NB4 (cell line): ENCODE measurements around the gene TRAP1.

Experiments used
- MYC ChIP-seq: IDR thresholded peaks from 2 replicates; pipeline ENCODE4 v1.6.1; 2011; ENCODE audit warnings: low read depth, low read length
- POLR2A ChIP-seq: IDR thresholded peaks from 2 replicates; pipeline ENCODE4 v1.6.1; 2011; ENCODE audit warnings: mild to moderate bottlenecking; ENCODE audit not compliant: insufficient read length; ENCODE audit errors: extremely low read depth
- TF ChIP-seq, protein P1 (sequence below): IDR thresholded peaks from one replicate; pipeline ENCODE4 v1.5.1; 2012; ENCODE audit warnings: low read depth, low read length
- TF ChIP-seq, protein P2 (sequence below): IDR thresholded peaks from 2 replicates; pipeline ENCODE4 v1.6.1; 2011; ENCODE audit warnings: low read depth, low read length

DNA sequence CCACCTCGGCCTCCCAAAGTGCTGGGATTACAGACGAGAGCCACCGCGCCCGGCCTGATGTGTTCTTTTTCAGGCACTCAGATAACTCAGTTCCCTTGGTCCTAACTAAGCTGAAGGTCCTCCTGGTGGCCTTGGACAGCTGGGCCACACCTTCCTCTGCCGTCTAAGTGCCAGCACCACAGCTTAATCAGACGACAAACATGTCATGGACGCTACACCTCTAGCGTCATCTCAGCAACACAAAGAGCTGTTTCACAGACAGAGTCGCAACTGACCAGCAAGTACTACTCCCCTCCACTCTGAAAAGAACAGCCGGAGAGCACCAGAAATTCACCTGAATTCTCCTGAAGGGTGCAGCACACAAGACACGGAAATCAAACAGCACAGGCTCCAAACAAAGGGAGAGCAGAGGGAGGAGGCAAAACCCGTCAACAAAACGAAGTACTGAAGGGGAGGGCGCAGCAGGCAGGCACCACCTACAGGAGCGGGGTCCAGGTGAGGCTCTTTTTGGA is 4.4 kb downstream of the TRAP1 start:
- TF ChIP-seq, protein P1, sequence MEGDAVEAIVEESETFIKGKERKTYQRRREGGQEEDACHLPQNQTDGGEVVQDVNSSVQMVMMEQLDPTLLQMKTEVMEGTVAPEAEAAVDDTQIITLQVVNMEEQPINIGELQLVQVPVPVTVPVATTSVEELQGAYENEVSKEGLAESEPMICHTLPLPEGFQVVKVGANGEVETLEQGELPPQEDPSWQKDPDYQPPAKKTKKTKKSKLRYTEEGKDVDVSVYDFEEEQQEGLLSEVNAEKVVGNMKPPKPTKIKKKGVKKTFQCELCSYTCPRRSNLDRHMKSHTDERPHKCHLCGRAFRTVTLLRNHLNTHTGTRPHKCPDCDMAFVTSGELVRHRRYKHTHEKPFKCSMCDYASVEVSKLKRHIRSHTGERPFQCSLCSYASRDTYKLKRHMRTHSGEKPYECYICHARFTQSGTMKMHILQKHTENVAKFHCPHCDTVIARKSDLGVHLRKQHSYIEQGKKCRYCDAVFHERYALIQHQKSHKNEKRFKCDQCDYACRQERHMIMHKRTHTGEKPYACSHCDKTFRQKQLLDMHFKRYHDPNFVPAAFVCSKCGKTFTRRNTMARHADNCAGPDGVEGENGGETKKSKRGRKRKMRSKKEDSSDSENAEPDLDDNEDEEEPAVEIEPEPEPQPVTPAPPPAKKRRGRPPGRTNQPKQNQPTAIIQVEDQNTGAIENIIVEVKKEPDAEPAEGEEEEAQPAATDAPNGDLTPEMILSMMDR, result no peak
- TF ChIP-seq POLR2A (no peak), MYC (no peak)
- TF ChIP-seq, protein P2, sequence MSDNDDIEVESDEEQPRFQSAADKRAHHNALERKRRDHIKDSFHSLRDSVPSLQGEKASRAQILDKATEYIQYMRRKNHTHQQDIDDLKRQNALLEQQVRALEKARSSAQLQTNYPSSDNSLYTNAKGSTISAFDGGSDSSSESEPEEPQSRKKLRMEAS, result no peak
